ENCODE data around the gene ST6GALNAC3. TPM values are rescaled to one million over a fixed set of nuclear protein-coding genes. Genes with fewer than 3 reads are reported as not detected.

ST6GALNAC3 gene
- total RNA-seq, 2 experiments from 2014 or later, result 0.50 to 1.2 TPM

- CTCF ChIA-PET (ENCODE audit: unreplicated experiment), result no interaction called here
- H2AFZ ChIP-seq (ENCODE audit: low read length), result no peak overlapping the region
- H3K4me1 ChIP-seq (ENCODE audit: insufficient read depth, low read length, poor library complexity, severe bottlenecking), result no peaks in the 10 kb centered on the region
- H3K36me3 ChIP-seq (ENCODE audit: insufficient read depth, low read length), result no peaks in the 10 kb centered on the region
- no peaks in the 10 kb centered on the region for H4K20me1 ChIP-seq (ENCODE audit: insufficient read depth, low read length)
- H3K9me3 ChIP-seq (ENCODE audit: low read length), result no peaks in the 10 kb centered on the region
- TF ChIP-seq EZH2phosphoT487 (IDR thresholded peaks at IDR 0.05; ENCODE audit: borderline replicate concordance, low read depth, low read length), result no peak
- TF ChIP-seq CTCF (conservative IDR thresholded peaks at IDR 0.05; ENCODE audit: low read length), result no peak
- H3K4me3 ChIP-seq (ENCODE audit: low read depth, low read length, poor library complexity, severe bottlenecking), result no peak overlapping the region
- no peaks in the 10 kb centered on the region for H3K9me2 ChIP-seq (ENCODE audit: insufficient read depth, low read length)
- no peaks in the 10 kb centered on the region for H3K79me2 ChIP-seq (ENCODE audit: insufficient read depth, low read depth, low read length)
- POLR2A ChIA-PET, result interaction anchor here (0.7 kb wide), 1 partner anchor 1226 kb away, joined by 3 read pairs; no protein-coding TSS in a partner anchor
- H3K4me2 ChIP-seq (ENCODE audit: low read length), result no peak overlapping the region
- H3K27ac ChIP-seq (ENCODE audit: low read depth, low read length, poor library complexity, severe bottlenecking), result no peak overlapping the region
- no TSS peak for BruUV-seq (replicated peaks)
- no peak for DNase-seq (ENCODE audit: low spot score)
- intact Hi-C loops (cut with micrococcal nuclease; ENCODE audit: unreplicated experiment), result no loop called here
These were observed 71.6 kb downstream of the ST6GALNAC3 start for GRCh38 chr1:76146184-76146583.

GRCh38 chr1:76147917-76148316 is 73.4 kb downstream of the ST6GALNAC3 start:
- POLR2A ChIA-PET, result no interaction called here
- Histone ChIP-seq H3K27ac (ENCODE audit: low read depth, low read length, poor library complexity, severe bottlenecking) (no peak overlapping the region), H3K4me2 (ENCODE audit: low read length) (no peak overlapping the region), H4K20me1 (ENCODE audit: insufficient read depth, low read length) (no peaks in the 10 kb centered on the region), H3K4me3 (ENCODE audit: low read depth, low read length, poor library complexity, severe bottlenecking) (no peak overlapping the region), H3K9me3 (ENCODE audit: low read length) (no peaks in the 10 kb centered on the region), H3K36me3 (ENCODE audit: insufficient read depth, low read length) (no peaks in the 10 kb centered on the region), H3K4me1 (ENCODE audit: insufficient read depth, low read length, poor library complexity, severe bottlenecking) (no peaks in the 10 kb centered on the region), H3K79me2 (ENCODE audit: insufficient read depth, low read depth, low read length) (no peaks in the 10 kb centered on the region), H3K9me2 (ENCODE audit: insufficient read depth, low read length) (no peaks in the 10 kb centered on the region), H2AFZ (ENCODE audit: low read length) (no peak overlapping the region)
- intact Hi-C loops (cut with micrococcal nuclease; ENCODE audit: unreplicated experiment), result no loop called here
- no peak for TF ChIP-seq EZH2phosphoT487 (IDR thresholded peaks at IDR 0.05; ENCODE audit: borderline replicate concordance, low read depth, low read length)
- no peak for TF ChIP-seq CTCF (conservative IDR thresholded peaks at IDR 0.05; ENCODE audit: low read length)
- CTCF ChIA-PET (ENCODE audit: unreplicated experiment), result interaction anchor here (0.5 kb wide), 1 partner anchor 137 kb away, joined by 3 read pairs; no protein-coding TSS in a partner anchor
- BruUV-seq (replicated peaks), result no TSS peak
- DNase-seq (ENCODE audit: low spot score), result no peak

- BruUV-seq (replicated peaks), result no TSS peak
- no peak for TF ChIP-seq CTCF (conservative IDR thresholded peaks at IDR 0.05; ENCODE audit: low read length)
- TF ChIP-seq EZH2phosphoT487 (IDR thresholded peaks at IDR 0.05; ENCODE audit: borderline replicate concordance, low read depth, low read length), result no peak
- POLR2A ChIA-PET, result no interaction called here
These were observed 73.9 kb downstream of the ST6GALNAC3 start for GRCh38 chr1:76148460-76148859.

More at GRCh38 chr1:76148460-76148859, 73.9 kb downstream of the ST6GALNAC3 start:
- H3K4me2 ChIP-seq (ENCODE audit: low read length), result no peak overlapping the region
- intact Hi-C loops (cut with micrococcal nuclease; ENCODE audit: unreplicated experiment), result no loop called here
- no peaks in the 10 kb centered on the region for H3K4me1 ChIP-seq (ENCODE audit: insufficient read depth, low read length, poor library complexity, severe bottlenecking)
- no peak overlapping the region for H3K4me3 ChIP-seq (ENCODE audit: low read depth, low read length, poor library complexity, severe bottlenecking)
- no peaks in the 10 kb centered on the region for H3K36me3 ChIP-seq (ENCODE audit: insufficient read depth, low read length)
- no peaks in the 10 kb centered on the region for H3K9me3 ChIP-seq (ENCODE audit: low read length)
- DNase-seq (ENCODE audit: low spot score), result no peak
- H3K9me2 ChIP-seq (ENCODE audit: insufficient read depth, low read length), result no peaks in the 10 kb centered on the region
- no peak overlapping the region for H2AFZ ChIP-seq (ENCODE audit: low read length)
- H4K20me1 ChIP-seq (ENCODE audit: insufficient read depth, low read length), result no peaks in the 10 kb centered on the region
- no peak overlapping the region for H3K27ac ChIP-seq (ENCODE audit: low read depth, low read length, poor library complexity, severe bottlenecking)
- no peaks in the 10 kb centered on the region for H3K79me2 ChIP-seq (ENCODE audit: insufficient read depth, low read depth, low read length)
- CTCF ChIA-PET (ENCODE audit: unreplicated experiment), result interaction anchor here (0.5 kb wide), 1 partner anchor 136 kb away, joined by 3 read pairs; no protein-coding TSS in a partner anchor

Data from OCI-LY7 (cell line).